GM12878 (cell line): ENCODE data around the gene RMDN3. TPM values are rescaled to one million over a fixed set of nuclear protein-coding genes. Genes with fewer than 3 reads are reported as not detected.

Source experiments
- ATAC-seq: fragments of 200-7000 bp; cut with Tn5 transposase; 3 replicates; pipeline ENCODE4 v1.9.1; 2020; ENCODE audit warnings: mild to moderate bottlenecking, moderate library complexity
- BruUV-seq: library from RNA; stranded (reverse); fragments of 400-500 nt; replicated peaks from 2 replicates; lab custom pipeline; 2021; lab: Mats Ljungman, UMichigan
- CTCF ChIA-PET: fragments of 300-600 bp; sonication (Branson Sonifier 250); formaldehyde crosslinking; extraction: SDS; loops from one replicate; lab custom pipeline; 2021; ENCODE audit warnings: inconsistent platforms; lab: Yijun Ruan, JAX
- POLR2A ChIA-PET: fragments of 350-600 bp; formaldehyde crosslinking; extraction: SDS; loops from one replicate; lab custom pipeline; 2021; ENCODE audit warnings: inconsistent platforms; lab: Charles Lee
- RAD21 ChIA-PET: fragments of 300-600 bp; sonication (Branson Sonifier 250); formaldehyde crosslinking; loops from one replicate; lab custom pipeline; 2023; ENCODE audit warnings: antibody characterized with exemption; ENCODE audit not compliant: unreplicated experiment; lab: Charles Lee
- SMC1A ChIA-PET: fragments of 300-600 bp; sonication (Branson Sonifier 250); formaldehyde crosslinking; loops from one replicate; lab custom pipeline; 2023; ENCODE audit not compliant: unreplicated experiment, uncharacterized antibody; lab: Charles Lee
- DNase-seq: peaks from one replicate; pipeline ENCODE4 v3.0.0-alpha.2; 2011; ENCODE audit warnings: low read depth, low spot score
- FAIRE-seq: peaks from 3 replicates; lab custom pipeline; 2011; peaks lifted over from hg19 to GRCh38; lab: Jason Lieb, UNC
- H2AFZ ChIP-seq: 2 replicates; pipeline ENCODE4 v1.6.0; 2011; ENCODE audit warnings: low read depth, low read length, control low read depth; ENCODE audit not compliant: control insufficient read depth
- H3K27ac ChIP-seq: 2 replicates; pipeline ENCODE4 v1.5.1; 2011; ENCODE audit warnings: control low read depth; ENCODE audit not compliant: control insufficient read depth, insufficient read depth
- H3K27me3 ChIP-seq, 2 experiments: replicated peaks in 1 of 2; 2 replicates each; pipeline versions ENCODE4 v1.6.0 to v1.6.1; 2011; ENCODE audit warnings: low read length in 1 of 2; ENCODE audit not compliant: control insufficient read depth in 2 of 2, insufficient read depth in 2 of 2
- H3K36me3 ChIP-seq, 2 experiments: 2 replicates each; pipeline ENCODE4 v1.5.1; 2011; ENCODE audit warnings: low read length in 1 of 2; ENCODE audit not compliant: control insufficient read depth in 2 of 2, insufficient read depth in 2 of 2
- H3K4me1 ChIP-seq: 2 replicates; pipeline ENCODE4 v1.6.1; 2011; ENCODE audit warnings: mild to moderate bottlenecking, low read length, moderate library complexity, mixed read lengths; ENCODE audit not compliant: control insufficient read depth, insufficient read depth
- H3K4me2 ChIP-seq: 2 replicates; pipeline ENCODE4 v1.6.0; 2011; ENCODE audit warnings: control low read depth; ENCODE audit not compliant: control insufficient read depth, insufficient read depth
- H3K4me3 ChIP-seq: fragments of 200-600 bp; sonication (generic); 2 replicates; pipeline ENCODE4 v1.5.1; 2016
- H3K79me2 ChIP-seq: 2 replicates; pipeline ENCODE4 v1.6.0; 2011; ENCODE audit warnings: low read length; ENCODE audit not compliant: control insufficient read depth, insufficient read depth
- H3K9ac ChIP-seq: 2 replicates; pipeline ENCODE4 v1.8.0; 2011; ENCODE audit warnings: low read length, control low read depth, mixed read lengths; ENCODE audit not compliant: control insufficient read depth, insufficient read depth
- H3K9me3 ChIP-seq: replicated peaks from 3 replicates; pipeline ENCODE4 v1.5.1; 2011; ENCODE audit warnings: mild to moderate bottlenecking, low read length; ENCODE audit not compliant: control insufficient read depth, insufficient read depth
- H4K20me1 ChIP-seq: 2 replicates; pipeline ENCODE4 v1.6.0; 2011; ENCODE audit not compliant: control insufficient read depth, insufficient read depth
- EED ChIP-seq: sonication (generic); IDR thresholded peaks from 2 replicates; pipeline ENCODE4 v1.6.1; 2016; ENCODE audit warnings: antibody characterized with exemption, low read depth
- EGR1 ChIP-seq, 2 experiments: IDR thresholded peaks; 1 replicate in 1 of 2; 2 replicates in 1 of 2; pipeline ENCODE4 v1.6.1; 2011 to 2012; ENCODE audit warnings: low read depth in 2 of 2, low read length in 2 of 2, borderline replicate concordance in 1 of 2, mild to moderate bottlenecking in 1 of 2, moderate library complexity in 1 of 2
- IKZF2 ChIP-seq, 2 experiments: fragments of 450-650 bp; IDR thresholded peaks; 2 replicates each; pipeline ENCODE4 v1.6.1; 2017; ENCODE audit warnings: mild to moderate bottlenecking in 2 of 2, moderate library complexity in 2 of 2
- KAT2A ChIP-seq: conservative IDR thresholded peaks from 2 replicates; pipeline ENCODE4 v1.6.1; 2011; ENCODE audit warnings: low read depth, low read length; ENCODE audit not compliant: control insufficient read depth
- MEF2A ChIP-seq: IDR thresholded peaks from 2 replicates; pipeline ENCODE4 v1.6.1; 2011; ENCODE audit warnings: low read depth, mild to moderate bottlenecking, low read length, moderate library complexity; ENCODE audit not compliant: insufficient read depth
- MTA3 ChIP-seq: IDR thresholded peaks from 2 replicates; pipeline ENCODE4 v1.6.1; 2012; ENCODE audit warnings: low read length, inconsistent platforms, borderline replicate concordance
- NR2C1 ChIP-seq: fragments of 450-650 bp; IDR thresholded peaks from 2 replicates; pipeline ENCODE4 v1.6.1; 2017; ENCODE audit warnings: antibody characterized with exemption, mild to moderate bottlenecking, moderate library complexity
- POLR2A ChIP-seq: IDR thresholded peaks from 2 replicates; pipeline ENCODE4 v1.6.1; 2011; ENCODE audit warnings: low read depth, mild to moderate bottlenecking, low read length
- POLR2AphosphoS2 ChIP-seq: IDR thresholded peaks from 2 replicates; pipeline ENCODE4 v1.6.1; 2011; ENCODE audit warnings: low read depth, mild to moderate bottlenecking, low read length, improper control_type of control experiment, moderate library complexity
- RAD51 ChIP-seq: fragments of 450-650 bp; IDR thresholded peaks from 2 replicates; pipeline ENCODE4 v1.6.1; 2016; ENCODE audit warnings: moderate library complexity, mild to moderate bottlenecking, inconsistent platforms
- RB1 ChIP-seq: fragments of 450-650 bp; formaldehyde crosslinking; IDR thresholded peaks from 2 replicates; pipeline ENCODE4 v1.6.1; 2017; ENCODE audit warnings: mild to moderate bottlenecking, borderline replicate concordance
- RELA ChIP-seq: fragments of 450-650 bp; IDR thresholded peaks from 2 replicates; pipeline ENCODE4 v1.8.0; 2014; ENCODE audit warnings: borderline replicate concordance; ENCODE audit not compliant: partially characterized antibody
- SIX5 ChIP-seq: IDR thresholded peaks from 2 replicates; pipeline ENCODE4 v1.6.1; 2011; ENCODE audit warnings: mild to moderate bottlenecking, low read depth, low read length, moderate library complexity; ENCODE audit not compliant: severe bottlenecking
- TARDBP ChIP-seq: IDR thresholded peaks from 2 replicates; pipeline ENCODE4 v1.6.1; 2016; ENCODE audit warnings: borderline replicate concordance
- TCF12 ChIP-seq: IDR thresholded peaks from 2 replicates; pipeline ENCODE4 v1.6.1; 2011; ENCODE audit warnings: low read depth, mild to moderate bottlenecking, low read length
- WGBS: methylation state at CpG from one replicate; pipeline ENCODE4 v1.1.6; 2016; ENCODE audit warnings: low lambda C conversion rate; ENCODE audit not compliant: insufficient replicate concordance, insufficient coverage; ENCODE audit errors: missing lambda C conversion rate; 5-methylcytosine and 5-hydroxymethylcytosine counted together
- in situ Hi-C: fragments of 300-500 bp; cut with MboI; formaldehyde crosslinking; loops from 9 replicates; pipeline ENCODE4 v1.14.3; 2018; ENCODE audit warnings: mixed read lengths
- intact Hi-C: fragments of 100-400 bp; cut with micrococcal nuclease; formaldehyde crosslinking; loops from one replicate; pipeline ENCODE4 v1.14.2; 2022; ENCODE audit not compliant: unreplicated experiment
- polyA plus RNA-seq, 11 experiments: library from polyadenylated mRNA; depleted of rRNA in 4 of 11; unstranded in 6 of 11; stranded (reverse) in 5 of 11; fragments of >200 nt; fragmentation: Nextera tagmentation in 4 of 11; fragmentation: Illumina TruSeq in 1 of 11; extraction: Ambion mirVana in 4 of 11; extraction: Trizol in 1 of 11; gene quantifications; 1 replicate in 1 of 11; 2 replicates in 10 of 11; pipeline versions ENCODE4 v1.2.1 to v1.2.3, GENCODE V29; 2011 to 2016; ENCODE audit warnings: inconsistent platforms in 2 of 11, missing spikeins in 2 of 11, low read depth in 1 of 11
- total RNA-seq, 4 experiments: library from RNA; depleted of rRNA in 3 of 4; stranded (reverse); fragments of >200 nt in 3 of 4; fragmentation: Illumina TruSeq in 1 of 4; extraction: Trizol in 1 of 4; gene quantifications; 2 replicates each; pipeline versions ENCODE4 v1.2.1 to v1.2.3, GENCODE V29; 2013 to 2021
- TF ChIP-seq, protein P1 (sequence below): IDR thresholded peaks from 2 replicates; pipeline ENCODE4 v1.6.1; 2012; ENCODE audit warnings: low read depth, low read length, improper control_type of control experiment
- TF ChIP-seq, protein P2 (sequence below): fragments of 150-350 bp; IDR thresholded peaks from 2 replicates; pipeline ENCODE4 v1.6.1; 2016; ENCODE audit warnings: low read depth, low read length

RMDN3 gene
- total and polyA plus RNA-seq, 10 of the 15 experiments (the other 5 are each of a cell fraction or from before 2014, with no cell fraction given) = 5.7 to 44.4 (median 20.3) TPM

- peaks cover 0 to 7% of the 10 kb centered on the region in 2 experiments; a peak in 2 of 4 replicates for H3K36me3 ChIP-seq
- DNase-seq (peak; percentile 53), FAIRE-seq (no peak), ATAC-seq (peak; percentile 51)
- no peaks in the 10 kb centered on the region for H3K27me3 ChIP-seq
- 45% methylated on average over 28 of the region's 28 CpGs for WGBS
- H2AFZ ChIP-seq = peak within 1 kb of the TSS; percentile 25
- H3K79me2 ChIP-seq = no peaks in the 10 kb centered on the region
- ChIA-PET CTCF (interaction anchor here (0.7 to 3.1 kb wide), 15 partner anchors 9 to 250 kb away, joined by 3 to 17 read pairs (median 4); partner anchors contain the start of gene RAD51), RAD21 (interaction anchor here (0.7 to 3.3 kb wide), 5 partner anchors 12 to 125 kb away, joined by 4 to 11 read pairs (median 4); partner anchors contain the start of gene VPS18), SMC1A (interaction anchor here (1.0 to 1.5 kb wide), 6 partner anchors 13 to 90 kb away, joined by 3 to 6 read pairs (median 4); partner anchors contain the start of gene RAD51), POLR2A (interaction anchor here (0.8 to 2.7 kb wide), 7 partner anchors 10 to 462 kb away, joined by 3 to 12 read pairs (median 3); partner anchors contain the start of gene RAD51)
- intact Hi-C loops = no loop called here
- H3K27ac ChIP-seq = peak within 1 kb of the TSS; percentile 65
- H3K4me1 ChIP-seq = peaks cover 32% of the 10 kb centered on the region
- H4K20me1 ChIP-seq = no peaks in the 10 kb centered on the region
- no peaks in the 10 kb centered on the region for H3K9me3 ChIP-seq
- peak within 1 kb of the TSS; percentile 52 for H3K4me2 ChIP-seq
- peak within 1 kb of the TSS; percentile 41 for H3K9ac ChIP-seq
- in situ Hi-C loops = no loop called here
- no TSS peak for BruUV-seq
- H3K4me3 ChIP-seq = no peak within 1 kb of the TSS
- TF ChIP-seq KAT2A = no peak
- no peak for TF ChIP-seq POLR2AphosphoS2
- TF ChIP-seq, protein P1, sequence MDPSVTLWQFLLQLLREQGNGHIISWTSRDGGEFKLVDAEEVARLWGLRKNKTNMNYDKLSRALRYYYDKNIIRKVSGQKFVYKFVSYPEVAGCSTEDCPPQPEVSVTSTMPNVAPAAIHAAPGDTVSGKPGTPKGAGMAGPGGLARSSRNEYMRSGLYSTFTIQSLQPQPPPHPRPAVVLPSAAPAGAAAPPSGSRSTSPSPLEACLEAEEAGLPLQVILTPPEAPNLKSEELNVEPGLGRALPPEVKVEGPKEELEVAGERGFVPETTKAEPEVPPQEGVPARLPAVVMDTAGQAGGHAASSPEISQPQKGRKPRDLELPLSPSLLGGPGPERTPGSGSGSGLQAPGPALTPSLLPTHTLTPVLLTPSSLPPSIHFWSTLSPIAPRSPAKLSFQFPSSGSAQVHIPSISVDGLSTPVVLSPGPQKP = no peak
- TF ChIP-seq RELA = no peak
- no peak for TF ChIP-seq NR2C1
- TF ChIP-seq SIX5 = no peak
- peak; percentile 43; the same call in 1 of the 2 replicates for TF ChIP-seq RAD51
- no peak for TF ChIP-seq MTA3
- 0 out of 2 replicates have a peak, but pooled peaks have one; percentile 19 for TF ChIP-seq TARDBP
- TF ChIP-seq TCF12 = peak; percentile 56; the same call in 1 of the 2 replicates
- TF ChIP-seq RB1 = no peak
- no peak for TF ChIP-seq EGR1 (IDR thresholded peaks at IDR 0.05; ENCODE audit: borderline replicate concordance in 1 of 2, low read depth in 2 of 2, low read length in 2 of 2)
- no peak for TF ChIP-seq MEF2A
- TF ChIP-seq EED = peak; percentile 68
- peak; percentile 51 to 62; a peak in 2 of 4 replicates for TF ChIP-seq IKZF2 (IDR thresholded peaks at IDR 0.05)
- TF ChIP-seq, protein P2, sequence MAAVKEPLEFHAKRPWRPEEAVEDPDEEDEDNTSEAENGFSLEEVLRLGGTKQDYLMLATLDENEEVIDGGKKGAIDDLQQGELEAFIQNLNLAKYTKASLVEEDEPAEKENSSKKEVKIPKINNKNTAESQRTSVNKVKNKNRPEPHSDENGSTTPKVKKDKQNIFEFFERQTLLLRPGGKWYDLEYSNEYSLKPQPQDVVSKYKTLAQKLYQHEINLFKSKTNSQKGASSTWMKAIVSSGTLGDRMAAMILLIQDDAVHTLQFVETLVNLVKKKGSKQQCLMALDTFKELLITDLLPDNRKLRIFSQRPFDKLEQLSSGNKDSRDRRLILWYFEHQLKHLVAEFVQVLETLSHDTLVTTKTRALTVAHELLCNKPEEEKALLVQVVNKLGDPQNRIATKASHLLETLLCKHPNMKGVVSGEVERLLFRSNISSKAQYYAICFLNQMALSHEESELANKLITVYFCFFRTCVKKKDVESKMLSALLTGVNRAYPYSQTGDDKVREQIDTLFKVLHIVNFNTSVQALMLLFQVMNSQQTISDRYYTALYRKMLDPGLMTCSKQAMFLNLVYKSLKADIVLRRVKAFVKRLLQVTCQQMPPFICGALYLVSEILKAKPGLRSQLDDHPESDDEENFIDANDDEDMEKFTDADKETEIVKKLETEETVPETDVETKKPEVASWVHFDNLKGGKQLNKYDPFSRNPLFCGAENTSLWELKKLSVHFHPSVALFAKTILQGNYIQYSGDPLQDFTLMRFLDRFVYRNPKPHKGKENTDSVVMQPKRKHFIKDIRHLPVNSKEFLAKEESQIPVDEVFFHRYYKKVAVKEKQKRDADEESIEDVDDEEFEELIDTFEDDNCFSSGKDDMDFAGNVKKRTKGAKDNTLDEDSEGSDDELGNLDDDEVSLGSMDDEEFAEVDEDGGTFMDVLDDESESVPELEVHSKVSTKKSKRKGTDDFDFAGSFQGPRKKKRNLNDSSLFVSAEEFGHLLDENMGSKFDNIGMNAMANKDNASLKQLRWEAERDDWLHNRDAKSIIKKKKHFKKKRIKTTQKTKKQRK = no peak
- TF ChIP-seq POLR2A = no peak; the same call in 1 of the 2 replicates
Measured at GRCh38 chr15:40769274-40770146, 14.5 kb upstream of the RMDN3 start, which contains the start of gene C15orf62. Gene C15orf62, plus strand, starts transcription at chr15:40769980. Its CDS starts 516 bp downstream, at chr15:40770496.
